Heart right ventricle (tissue), 16 donors: ENCODE results near the gene IL19. TPM values are rescaled to one million over a fixed set of nuclear protein-coding genes. Genes with fewer than 3 reads are reported as not detected.

Experiments
- ATAC-seq, 8 donors: fragments of 200-7000 bp; cut with Tn5 transposase; one replicate each; pipeline ENCODE4 v1.9.1; 2020; ENCODE audit warnings: mild to moderate bottlenecking in 8 of 8, moderate library complexity in 8 of 8, moderate number of reproducible peaks in 1 of 8
- DNase-seq, 2 donors: peaks; one replicate each; pipeline ENCODE4 v3.0.0-alpha.2; 2020
- H3K27ac ChIP-seq, 10 donors: fragments of 200-600 bp; sonication (generic) in 2 of 10; one replicate each; pipeline versions ENCODE4 v1.5.0 to v1.8.0; 2020 to 2022; ENCODE audit warnings: mild to moderate bottlenecking in 3 of 10
- H3K27me3 ChIP-seq, 7 donors: fragments of 200-600 bp; one replicate each; pipeline ENCODE4 v1.8.0; 2021 to 2022; ENCODE audit warnings: mild to moderate bottlenecking in 2 of 7
- H3K36me3 ChIP-seq, 9 donors: fragments of 200-600 bp; sonication (generic) in 1 of 9; one replicate each; pipeline versions ENCODE4 v1.5.0 to v1.8.0; 2020 to 2022; ENCODE audit warnings: mild to moderate bottlenecking in 2 of 9
- H3K4me1 ChIP-seq, 9 donors: fragments of 200-600 bp; sonication (generic) in 1 of 9; one replicate each; pipeline versions ENCODE4 v1.5.0 to v1.8.0; 2020 to 2022; ENCODE audit warnings: mild to moderate bottlenecking in 4 of 9
- H3K4me3 ChIP-seq, 10 donors: fragments of 200-600 bp; sonication (generic) in 2 of 10; one replicate each; pipeline versions ENCODE4 v1.5.0 to v1.8.0; 2020 to 2022; ENCODE audit warnings: mild to moderate bottlenecking in 7 of 10, moderate library complexity in 2 of 10
- H3K9me3 ChIP-seq, 11 donors: fragments of 200-600 bp in 10 of 11; sonication (generic) in 2 of 11; one replicate each; pipeline versions ENCODE4 v1.5.0 to v1.8.0; 2013 to 2022; ENCODE audit warnings: mild to moderate bottlenecking in 2 of 11, control low read depth in 1 of 11, moderate library complexity in 1 of 11
- CTCF ChIP-seq, 9 donors: fragments of 200-600 bp; sonication (generic) in 2 of 9; IDR thresholded peaks; one replicate each; pipeline versions ENCODE4 v1.5.0 to v1.8.0; 2021 to 2022; ENCODE audit warnings: antibody characterized with exemption in 9 of 9, mild to moderate bottlenecking in 5 of 9, moderate library complexity in 1 of 9
- WGBS, 2 donors: extraction: QIAGEN DNeasy Blood & Tissue Kit; methylation state at CpG; one replicate each; pipeline ENCODE4 v1.1.7; 2013; ENCODE audit warnings: inconsistent platforms in 1 of 2; 5-methylcytosine and 5-hydroxymethylcytosine counted together
- intact Hi-C, 10 donors: fragments of 100-400 bp; cut with DNase I; formaldehyde crosslinking; loops; one replicate each; pipeline versions ENCODE4 v1.11.1 to v1.14.2; 2022
- polyA plus RNA-seq, 2 donors: library from polyadenylated mRNA; stranded (reverse); fragments of 200-250 nt; gene quantifications; one replicate each; pipeline ENCODE4 v1.2.3, GENCODE V29; 2013
- total RNA-seq, 10 donors: library from RNA; stranded (reverse); fragmentation: NEBNext Ultra II Directional in 3 of 10; extraction: Animal tissue kit (Norgen Biotek cat#: 25700) in 3 of 10; gene quantifications; one replicate each; pipeline versions ENCODE4 v1.2.1 to v1.2.4, GENCODE V29; 2021 to 2023
- donor health status: Arrhythmogenic right ventricular cardiomyopathy.
- donor health status: ischemic (EF 13 %, LVEDD 7.1; RV severe dilation, severe dysfunction).
- donor health status: healthy with polysubstance abuse.
- donor health status: DM: no; HTN: yes; CAD: no.
- donor health status: DM: no; HTN: no; CAD: no.
- donor health status: ischemic (EF 25% LVEDD 6.9; RV normal size, moderate dysfunction).
- donor health status: ischemic (EF 25% LVEDD 5.7; RV mildly dilated, moderate dysfunction).
- donor health status: healthy.
- donor health status: DM: yes; HTN: yes; CAD: no.
- donor health status: Ischemic cardiomyopathy.
- donor health status: ischemic (EF 35%, LVEDD 5.7; RV mildly dilated, moderate dysfunction).
- donor health status: nonischemic (EF 11% LVEDD 7.7; RV severe dilation, severe dysfunction).
- donor health status: DM: yes; HTN: yes; CAD: no.
- donor health status: PGD.
- donor health status: ischemic (EF 29% LVEDD 5.4; RV normal size, mild dysfunction).
- donor health status: nonischemic (EF 23%, LVEDD 6.1; RV moderate dilation, normal function).

The IL19 gene
- total and polyA plus RNA-seq, 12 donors = not detected

- no peak for TF ChIP-seq CTCF (IDR thresholded peaks at IDR 0.05)
- no peaks in the 10 kb centered on the region for H3K27me3 ChIP-seq
- no peak for ATAC-seq
- no peak overlapping the region for H3K4me3 ChIP-seq
- H3K36me3 ChIP-seq = no peaks in the 10 kb centered on the region
- no peak overlapping the region for H3K27ac ChIP-seq
- no peak for DNase-seq
- no peaks in the 10 kb centered on the region for H3K9me3 ChIP-seq
- intact Hi-C loops = no loop called here
- 88 to 89% methylated on average over 3 of the region's 3 CpGs for WGBS, 2 donors
- H3K4me1 ChIP-seq = peaks cover 0 to 11% (median 0%) of the 10 kb centered on the region in 9 donors
Observed at GRCh38 chr1:206748348-206749030, 22.1 kb upstream of the IL19 start.

GRCh38 chr1:206751891-206752290 lies 18.7 kb upstream of the IL19 start:
- Histone ChIP-seq H3K27ac (no peak overlapping the region), H3K4me1 (peaks cover 0 to 3% (median 0%) of the 10 kb centered on the region in 9 donors), H3K27me3 (no peaks in the 10 kb centered on the region), H3K9me3 (no peaks in the 10 kb centered on the region), H3K36me3 (no peaks in the 10 kb centered on the region), H3K4me3 (no peak overlapping the region)
- TF ChIP-seq CTCF (IDR thresholded peaks at IDR 0.05) = no peak
- intact Hi-C loops = no loop called here
- ATAC-seq (no peak), DNase-seq (no peak)
- WGBS, 2 donors = 59 to 63% methylated on average over 5 of the region's 5 CpGs

GRCh38 chr1:206752481-206752880 lies 18.1 kb upstream of the IL19 start:
- Histone ChIP-seq H3K4me1 (peaks cover 0 to 4% (median 0%) of the 10 kb centered on the region in 9 donors), H3K27ac (no peak overlapping the region), H3K27me3 (no peaks in the 10 kb centered on the region), H3K36me3 (no peaks in the 10 kb centered on the region), H3K9me3 (no peaks in the 10 kb centered on the region), H3K4me3 (no peak overlapping the region)
- no peak for ATAC-seq
- no peak for TF ChIP-seq CTCF (IDR thresholded peaks at IDR 0.05)
- intact Hi-C loops = no loop called here
- WGBS, 2 donors = 89 to 91% methylated on average over 2 of the region's 2 CpGs
- DNase-seq = no peak

GRCh38 chr1:206753141-206753540 lies 17.4 kb upstream of the IL19 start:
- H3K4me1 ChIP-seq = peaks cover 0 to 8% (median 0%) of the 10 kb centered on the region in 9 donors
- no peaks in the 10 kb centered on the region for H3K27me3 ChIP-seq
- no peak for ATAC-seq
- no peak for DNase-seq
- no peak overlapping the region for H3K27ac ChIP-seq
- intact Hi-C loops = no loop called here
- TF ChIP-seq CTCF (IDR thresholded peaks at IDR 0.05) = no peak
- no peaks in the 10 kb centered on the region for H3K9me3 ChIP-seq
- H3K4me3 ChIP-seq = no peak overlapping the region
- no peaks in the 10 kb centered on the region for H3K36me3 ChIP-seq
- WGBS, 2 donors = 93% methylated on average over 3 of the region's 3 CpGs
